Kidney capillary endothelial cell (primary cell): ENCODE measurements around the gene ARID5B.

ENCODE experiments used
- DNase-seq: peaks from one replicate; pipeline ENCODE4 v3.0.0-alpha.2; 2018; ENCODE audit warnings: low spot score

ARID5B gene

GRCh38 chr10:61883371-61884025 is 18.0 kb upstream of the ARID5B start:
- no peak for DNase-seq

- no peak for DNase-seq
These were observed 13.7 kb upstream of the ARID5B start for GRCh38 chr10:61887772-61888171.

- DNase-seq: no peak
These were observed 12.8 kb upstream of the ARID5B start for GRCh38 chr10:61888744-61889143.

- DNase-seq: no peak
These were observed 11.1 kb upstream of the ARID5B start for GRCh38 chr10:61890430-61890829.

- DNase-seq: no peak
These were observed 10.6 kb upstream of the ARID5B start for GRCh38 chr10:61890881-61891409.

GRCh38 chr10:61891906-61892585 is 9.5 kb upstream of the ARID5B start:
- DNase-seq: no peak

- no peak for DNase-seq
These were observed 8.5 kb upstream of the ARID5B start for GRCh38 chr10:61892961-61893360.

- no peak for DNase-seq
These were observed 7.4 kb upstream of the ARID5B start for GRCh38 chr10:61894133-61894532.

- DNase-seq: no peak
These were observed 5.5 kb upstream of the ARID5B start for GRCh38 chr10:61895898-61896600.

GRCh38 chr10:61896854-61897661 is 4.4 kb upstream of the ARID5B start:
- peak; percentile 77 for DNase-seq

GRCh38 chr10:61897671-61898434 is 3.6 kb upstream of the ARID5B start:
- peak; percentile 43 for DNase-seq

GRCh38 chr10:61898435-61898778 is 3.1 kb upstream of the ARID5B start:
- peak; percentile 2 for DNase-seq

- DNase-seq: peak; percentile 77
These were observed 2.4 kb upstream of the ARID5B start for GRCh38 chr10:61899069-61899531.

GRCh38 chr10:61899663-61899996 is 1.9 kb upstream of the ARID5B start:
- DNase-seq: no peak

- DNase-seq: peak; percentile 59
These were observed 1.3 kb upstream of the ARID5B start for GRCh38 chr10:61899997-61900828.

GRCh38 chr10:61901829-61902444 is 438 bp downstream of the ARID5B start:
- DNase-seq: peak; percentile 33

GRCh38 chr10:61902445-61903220 is 1.1 kb downstream of the ARID5B start:
- peak; percentile 62 for DNase-seq

- DNase-seq: peak; percentile 22
These were observed 1.9 kb downstream of the ARID5B start for GRCh38 chr10:61903221-61903927.

- DNase-seq: peak; percentile 1
These were observed 2.4 kb downstream of the ARID5B start for GRCh38 chr10:61903928-61904344.
